ENCODE measurements around the gene ATP6V1B1.
A peak's percentile ranks its signal among the peaks of the same experiment; 100 is the strongest.
"Not testable (repeated sequence)": the region's sequence is repeated elsewhere in the genome, so short reads cannot be mapped to it uniquely, and the experiment has no call there.

ATP6V1B1 gene

GRCh38 chr2:70992945-70993853 is 57.5 kb downstream of the ATP6V1B1 start:
- DNase-seq, result no peak

- peak; percentile 54 to 80 (median 64) for DNase-seq
Observed at GRCh38 chr2:70994009-70994698, 58.5 kb downstream of the ATP6V1B1 start.

GRCh38 chr2:70994699-70995425 is 59.2 kb downstream of the ATP6V1B1 start, which contains the start of gene TEX261:
Gene TEX261 (minus strand): TSS chr2:70994873. CDS start chr2:70994757, 116 bp downstream.
- peak; percentile 94 to 97 (median 96) for DNase-seq

- DNase-seq, result peak in 3 of 4 experiments; percentile 22 to 41 (median 34)
Observed at GRCh38 chr2:70995426-70995729, 59.7 kb downstream of the ATP6V1B1 start.

GRCh38 chr2:70998885-70999284 is 63.2 kb downstream of the ATP6V1B1 start:
- not testable (repeated sequence) for DNase-seq

GRCh38 chr2:70999362-70999761 is 63.7 kb downstream of the ATP6V1B1 start:
- no peak for DNase-seq

- not testable (repeated sequence) for DNase-seq
Observed at GRCh38 chr2:70999931-71000330, 64.2 kb downstream of the ATP6V1B1 start.

- peak; percentile 78 to 88 (median 84) for DNase-seq
Observed at GRCh38 chr2:71000780-71001591, 65.3 kb downstream of the ATP6V1B1 start.

GRCh38 chr2:71001592-71001927 is 65.9 kb downstream of the ATP6V1B1 start:
- DNase-seq, result no peak

- DNase-seq, result no peak
Observed at GRCh38 chr2:71001981-71002570, 66.4 kb downstream of the ATP6V1B1 start.

GRCh38 chr2:71003396-71003795 is 67.7 kb downstream of the ATP6V1B1 start:
- no peak for DNase-seq

- no peak for DNase-seq
Observed at GRCh38 chr2:71003966-71004755, 68.5 kb downstream of the ATP6V1B1 start.

- DNase-seq, result no peak
Observed at GRCh38 chr2:71004857-71005256, 69.2 kb downstream of the ATP6V1B1 start.

- no peak for DNase-seq
Observed at GRCh38 chr2:71005271-71006202, 69.8 kb downstream of the ATP6V1B1 start.

- DNase-seq, result no peak
Observed at GRCh38 chr2:71006323-71006722, 70.6 kb downstream of the ATP6V1B1 start.

GRCh38 chr2:71006955-71007799 is 71.5 kb downstream of the ATP6V1B1 start:
- no peak for DNase-seq

GRCh38 chr2:71008342-71008741 is 72.6 kb downstream of the ATP6V1B1 start:
- no peak for DNase-seq

GRCh38 chr2:71011786-71012185 is 76.1 kb downstream of the ATP6V1B1 start:
- not testable (repeated sequence) for DNase-seq

Data from suppressor macrophage (primary cell).